ENCODE data around the gene EDRF1. TPM values are rescaled to one million over a fixed set of nuclear protein-coding genes. Genes with fewer than 3 reads are reported as not detected.

The EDRF1 gene
- total RNA-seq, 6 donors from 2014 or later, result 12.0 to 47.1 (median 19.4) TPM

- ATAC-seq (ENCODE audit: low FRiP score in 2 of 2), result no peak
These were observed 63.1 kb downstream of the EDRF1 start for GRCh38 chr10:125782616-125783015.

GRCh38 chr10:125783408-125783807 is 63.9 kb downstream of the EDRF1 start:
- ATAC-seq (ENCODE audit: low FRiP score in 2 of 2) (no peak), DNase-seq (no peak)
- no peaks in the 10 kb centered on the region for H3K4me1 ChIP-seq
- 91 to 96% methylated on average over 6 to 7 of the region's 7 CpGs for WGBS, 2 donors
- TF ChIP-seq EP300 (IDR thresholded peaks at IDR 0.05) (no peak), CTCF (IDR thresholded peaks at IDR 0.05) (no peak), POLR2A (IDR thresholded peaks at IDR 0.05) (no peak), POLR2AphosphoS5 (IDR thresholded peaks at IDR 0.05) (no peak)
- no peaks in the 10 kb centered on the region for H3K9me3 ChIP-seq
- H3K27ac ChIP-seq, result no peak overlapping the region
- no peaks in the 10 kb centered on the region for H3K27me3 ChIP-seq
- peaks cover 0 to 11% (median under 1%) of the 10 kb centered on the region in 4 donors for H3K36me3 ChIP-seq
- H3K4me3 ChIP-seq, result no peak overlapping the region

More at GRCh38 chr10:125782616-125783015, 63.1 kb downstream of the EDRF1 start:
- H3K36me3 ChIP-seq, result peaks cover 0 to 7% (median 0%) of the 10 kb centered on the region in 4 donors
- H3K4me1 ChIP-seq, result no peaks in the 10 kb centered on the region
- WGBS, 2 donors, result 86 to 93% methylated on average over 5 to 11 of the region's 11 CpGs
- no peaks in the 10 kb centered on the region for H3K9me3 ChIP-seq
- no peak for DNase-seq
- no peak overlapping the region for H3K27ac ChIP-seq
- H3K27me3 ChIP-seq, result no peaks in the 10 kb centered on the region
- no peak overlapping the region for H3K4me3 ChIP-seq
- TF ChIP-seq EP300 (IDR thresholded peaks at IDR 0.05) (no peak), POLR2AphosphoS5 (IDR thresholded peaks at IDR 0.05) (no peak), CTCF (IDR thresholded peaks at IDR 0.05) (no peak), POLR2A (IDR thresholded peaks at IDR 0.05) (no peak)

GRCh38 chr10:125783957-125784356 is 64.4 kb downstream of the EDRF1 start:
- H3K4me3 ChIP-seq, result no peak overlapping the region
- H3K9me3 ChIP-seq, result no peaks in the 10 kb centered on the region
- H3K4me1 ChIP-seq, result no peaks in the 10 kb centered on the region
- WGBS, 2 donors, result 70 to 73% methylated on average over 6 of the region's 6 CpGs
- TF ChIP-seq EP300 (IDR thresholded peaks at IDR 0.05), result no peak
- TF ChIP-seq POLR2A (IDR thresholded peaks at IDR 0.05), result no peak
- no peak for TF ChIP-seq CTCF (IDR thresholded peaks at IDR 0.05)
- TF ChIP-seq POLR2AphosphoS5 (IDR thresholded peaks at IDR 0.05), result no peak
- H3K27me3 ChIP-seq, result no peaks in the 10 kb centered on the region
- H3K36me3 ChIP-seq, result peaks cover 0 to 17% (median 3%) of the 10 kb centered on the region in 4 donors
- DNase-seq, result no peak
- no peak overlapping the region for H3K27ac ChIP-seq
- no peak for ATAC-seq (ENCODE audit: low FRiP score in 2 of 2)

GRCh38 chr10:125785791-125786190 is 66.3 kb downstream of the EDRF1 start:
- H3K36me3 ChIP-seq, result peaks cover 0 to 24% (median 7%) of the 10 kb centered on the region in 4 donors
- H3K27ac ChIP-seq, result no peak overlapping the region
- ATAC-seq (ENCODE audit: low FRiP score in 2 of 2) (no peak), DNase-seq (no peak)
- H3K4me3 ChIP-seq, result no peak overlapping the region
- TF ChIP-seq POLR2A (IDR thresholded peaks at IDR 0.05) (no peak), CTCF (IDR thresholded peaks at IDR 0.05) (no peak), EP300 (IDR thresholded peaks at IDR 0.05) (no peak), POLR2AphosphoS5 (IDR thresholded peaks at IDR 0.05) (no peak)
- 72 to 84% methylated on average over 4 to 9 of the region's 9 CpGs for WGBS, 2 donors
- H3K27me3 ChIP-seq, result no peaks in the 10 kb centered on the region
- no peaks in the 10 kb centered on the region for H3K4me1 ChIP-seq
- H3K9me3 ChIP-seq, result no peaks in the 10 kb centered on the region

All from upper lobe of left lung (tissue), 6 donors.